ENCODE results near the gene GPSM1. TPM values are rescaled to one million over a fixed set of nuclear protein-coding genes. Genes with fewer than 3 reads are reported as not detected.

The GPSM1 gene
- total and polyA plus RNA-seq, 9 of the 15 experiments (the other 6 are each of a cell fraction or from before 2014, with no cell fraction given), result 0.04 to 14.2 (median 3.1) TPM

- TF ChIP-seq, protein P1, sequence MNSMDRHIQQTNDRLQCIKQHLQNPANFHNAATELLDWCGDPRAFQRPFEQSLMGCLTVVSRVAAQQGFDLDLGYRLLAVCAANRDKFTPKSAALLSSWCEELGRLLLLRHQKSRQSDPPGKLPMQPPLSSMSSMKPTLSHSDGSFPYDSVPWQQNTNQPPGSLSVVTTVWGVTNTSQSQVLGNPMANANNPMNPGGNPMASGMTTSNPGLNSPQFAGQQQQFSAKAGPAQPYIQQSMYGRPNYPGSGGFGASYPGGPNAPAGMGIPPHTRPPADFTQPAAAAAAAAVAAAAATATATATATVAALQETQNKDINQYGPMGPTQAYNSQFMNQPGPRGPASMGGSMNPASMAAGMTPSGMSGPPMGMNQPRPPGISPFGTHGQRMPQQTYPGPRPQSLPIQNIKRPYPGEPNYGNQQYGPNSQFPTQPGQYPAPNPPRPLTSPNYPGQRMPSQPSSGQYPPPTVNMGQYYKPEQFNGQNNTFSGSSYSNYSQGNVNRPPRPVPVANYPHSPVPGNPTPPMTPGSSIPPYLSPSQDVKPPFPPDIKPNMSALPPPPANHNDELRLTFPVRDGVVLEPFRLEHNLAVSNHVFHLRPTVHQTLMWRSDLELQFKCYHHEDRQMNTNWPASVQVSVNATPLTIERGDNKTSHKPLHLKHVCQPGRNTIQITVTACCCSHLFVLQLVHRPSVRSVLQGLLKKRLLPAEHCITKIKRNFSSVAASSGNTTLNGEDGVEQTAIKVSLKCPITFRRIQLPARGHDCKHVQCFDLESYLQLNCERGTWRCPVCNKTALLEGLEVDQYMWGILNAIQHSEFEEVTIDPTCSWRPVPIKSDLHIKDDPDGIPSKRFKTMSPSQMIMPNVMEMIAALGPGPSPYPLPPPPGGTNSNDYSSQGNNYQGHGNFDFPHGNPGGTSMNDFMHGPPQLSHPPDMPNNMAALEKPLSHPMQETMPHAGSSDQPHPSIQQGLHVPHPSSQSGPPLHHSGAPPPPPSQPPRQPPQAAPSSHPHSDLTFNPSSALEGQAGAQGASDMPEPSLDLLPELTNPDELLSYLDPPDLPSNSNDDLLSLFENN (IDR thresholded peaks at IDR 0.05; ENCODE audit: low read depth in 2 of 2, low read length in 2 of 2), result no peak
- TF ChIP-seq BRD4 (IDR thresholded peaks at IDR 0.05), result no peak
- no peak for TF ChIP-seq MAFK (IDR thresholded peaks at IDR 0.05; ENCODE audit: low read length)
- TF ChIP-seq, protein P2, sequence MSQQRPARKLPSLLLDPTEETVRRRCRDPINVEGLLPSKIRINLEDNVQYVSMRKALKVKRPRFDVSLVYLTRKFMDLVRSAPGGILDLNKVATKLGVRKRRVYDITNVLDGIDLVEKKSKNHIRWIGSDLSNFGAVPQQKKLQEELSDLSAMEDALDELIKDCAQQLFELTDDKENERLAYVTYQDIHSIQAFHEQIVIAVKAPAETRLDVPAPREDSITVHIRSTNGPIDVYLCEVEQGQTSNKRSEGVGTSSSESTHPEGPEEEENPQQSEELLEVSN (IDR thresholded peaks at IDR 0.05; ENCODE audit: borderline replicate concordance in 1 of 2, extremely low read depth in 1 of 2, insufficient read depth in 1 of 2, insufficient read length in 1 of 2, low read depth in 1 of 2, low read length in 1 of 2, poor library complexity in 1 of 2, severe bottlenecking in 1 of 2), result no peak
- TF ChIP-seq CCAR2 (IDR thresholded peaks at IDR 0.05; ENCODE audit: low read depth, low read length), result no peak
These were observed 35.1 kb downstream of the GPSM1 start (continued) for GRCh38 chr9:136362450-136362784.

All from K562 (cell line).